Endothelial cell of umbilical vein (primary cell): Measurements from ENCODE around the gene ARID1B. TPM values are rescaled to one million over a fixed set of nuclear protein-coding genes. Genes with fewer than 3 reads are reported as not detected.
A peak's percentile ranks its signal among the peaks of the same experiment; 100 is the strongest.

Source experiments
- BruUV-seq: library from RNA; stranded (reverse); fragments of 400-500 nt; replicated peaks from 2 replicates; lab custom pipeline; 2021; lab: Mats Ljungman, UMichigan
- CTCF ChIA-PET: fragments of 300-600, 350-600 bp; sonication (Branson Sonifier 250); formaldehyde crosslinking; loops from one replicate; lab custom pipeline; 2021; ENCODE audit warnings: antibody characterized with exemption, inconsistent platforms; lab: Charles Lee
- POLR2A ChIA-PET: fragments of 300-600, 350-600 bp; sonication (Branson Sonifier 250); formaldehyde crosslinking; loops from one replicate; lab custom pipeline; 2021; ENCODE audit warnings: antibody characterized with exemption, inconsistent platforms; lab: Charles Lee
- DNase-seq: peaks from one replicate; pipeline ENCODE4 v3.0.0-alpha.2; 2011; ENCODE audit warnings: low read depth, low spot score
- FAIRE-seq: peaks from 2 replicates; lab custom pipeline; 2011; peaks lifted over from hg19 to GRCh38; lab: Jason Lieb, UNC
- H2AFZ ChIP-seq: 2 replicates; pipeline ENCODE4 v1.6.0; 2012; ENCODE audit warnings: low read depth, low read length, control low read depth, inconsistent platforms
- H3K27ac ChIP-seq: 2 replicates; pipeline ENCODE4 v1.5.1; 2011; ENCODE audit warnings: low read depth, mild to moderate bottlenecking, control low read depth, low read length, moderate library complexity; ENCODE audit not compliant: insufficient read depth
- H3K27me3 ChIP-seq, 2 experiments: 2 replicates each; pipeline versions ENCODE4 v1.6.0 to v1.6.1; 2011; ENCODE audit warnings: low read length in 2 of 2, mixed read lengths in 1 of 2; ENCODE audit not compliant: control insufficient read depth in 2 of 2, insufficient read depth in 2 of 2
- H3K36me3 ChIP-seq, 2 experiments: 2 replicates in 1 of 2; 3 replicates in 1 of 2; pipeline ENCODE4 v1.5.1; 2011; ENCODE audit warnings: low read length in 2 of 2, mild to moderate bottlenecking in 1 of 2, moderate library complexity in 1 of 2; ENCODE audit not compliant: control insufficient read depth in 2 of 2, insufficient read depth in 2 of 2; ENCODE audit errors: extremely low read depth in 1 of 2
- H3K4me1 ChIP-seq: 3 replicates; pipeline ENCODE4 v1.5.1; 2011; ENCODE audit warnings: mild to moderate bottlenecking, low read length; ENCODE audit not compliant: control insufficient read depth, insufficient read depth; ENCODE audit errors: extremely low read depth
- H3K4me2 ChIP-seq: 2 replicates; pipeline ENCODE4 v1.6.1; 2011; ENCODE audit warnings: low read length, control low read depth, mixed read lengths; ENCODE audit not compliant: insufficient read depth
- H3K4me3 ChIP-seq, 3 experiments: fragments of 200-600 bp in 1 of 3; sonication (generic), shearing (Covaris generic) in 1 of 3; replicated peaks in 1 of 3; 2 replicates each; pipeline ENCODE4 v1.5.1; 2011 to 2016; ENCODE audit warnings: control low read depth in 3 of 3, low read length in 3 of 3, mild to moderate bottlenecking in 2 of 3, inconsistent platforms in 1 of 3, low read depth in 1 of 3, moderate library complexity in 1 of 3; ENCODE audit not compliant: insufficient read depth in 1 of 3
- H3K79me2 ChIP-seq: 2 replicates; pipeline ENCODE4 v1.6.0; 2012; ENCODE audit warnings: low read length, inconsistent platforms; ENCODE audit not compliant: control insufficient read depth, insufficient read depth
- H3K9ac ChIP-seq: replicated peaks from 2 replicates; pipeline ENCODE3; 2011; ENCODE audit warnings: low read length, control low read depth; ENCODE audit not compliant: insufficient read depth; ENCODE audit errors: extremely low read depth
- H3K9me1 ChIP-seq: replicated peaks from 3 replicates; pipeline ENCODE4 v1.6.0; 2011; ENCODE audit warnings: mild to moderate bottlenecking, low read length; ENCODE audit not compliant: control insufficient read depth, insufficient read depth; ENCODE audit errors: extremely low read depth
- H3K9me3 ChIP-seq: replicated peaks from 2 replicates; pipeline ENCODE4 v1.5.1; 2012; ENCODE audit warnings: low read length, inconsistent platforms; ENCODE audit not compliant: control insufficient read depth, insufficient read depth
- H4K20me1 ChIP-seq: replicated peaks from 2 replicates; pipeline ENCODE3; 2011; ENCODE audit warnings: mild to moderate bottlenecking, low read length; ENCODE audit not compliant: control insufficient read depth, insufficient read depth; ENCODE audit errors: extremely low read depth
- EZH2 ChIP-seq: IDR thresholded peaks from 2 replicates; pipeline ENCODE4 v1.6.1; 2012; ENCODE audit warnings: borderline replicate concordance, low read depth, mild to moderate bottlenecking, moderate library complexity, low read length, inconsistent platforms; ENCODE audit not compliant: severe bottlenecking
- FOS ChIP-seq: IDR thresholded peaks from 2 replicates; pipeline ENCODE4 v1.6.1; 2011; ENCODE audit warnings: mild to moderate bottlenecking, low read length, moderate library complexity, borderline replicate concordance; ENCODE audit not compliant: insufficient read depth
- GATA2 ChIP-seq: IDR thresholded peaks from 2 replicates; pipeline ENCODE4 v1.7.0; 2011; ENCODE audit warnings: low read depth, mild to moderate bottlenecking, moderate library complexity, mixed read lengths, low read length; ENCODE audit not compliant: insufficient read length, insufficient read depth
- MAX ChIP-seq: IDR thresholded peaks from 2 replicates; pipeline ENCODE4 v1.6.1; 2011; ENCODE audit not compliant: insufficient read depth, insufficient read length
- MYC ChIP-seq: IDR thresholded peaks from one replicate; pipeline ENCODE4 v1.6.1; 2011; ENCODE audit warnings: mild to moderate bottlenecking, low read depth, low read length
- POLR2A ChIP-seq: IDR thresholded peaks from 2 replicates; pipeline ENCODE4 v1.6.1; 2012; ENCODE audit warnings: low read depth, mild to moderate bottlenecking, control low read depth, low read length
- POLR2AphosphoS5 ChIP-seq: IDR thresholded peaks from 2 replicates; pipeline ENCODE4 v1.6.1; 2012; ENCODE audit warnings: low read depth, mild to moderate bottlenecking, control low read depth, low read length, moderate library complexity; ENCODE audit not compliant: insufficient read depth
- dilution Hi-C: fragments of 300-500 bp; cut with MboI; formaldehyde crosslinking; loops from one replicate; pipeline ENCODE4 v1.15.0; 2019; ENCODE audit warnings: low sequenced_read_pairs; ENCODE audit not compliant: extremely low pct_ligation_motif_present
- intact Hi-C: fragments of 100-400 bp; cut with micrococcal nuclease; formaldehyde crosslinking; loops from one replicate; pipeline ENCODE4 v1.10.0; 2022
- polyA plus RNA-seq, 4 experiments: library from polyadenylated mRNA; depleted of rRNA in 3 of 4; stranded (reverse) in 3 of 4; unstranded in 1 of 4; fragments of >200 nt; gene quantifications; 2 replicates each; pipeline versions ENCODE4 v1.2.1 to v1.2.3, GENCODE V29; 2011 to 2012; ENCODE audit warnings: missing spikeins in 1 of 4
- total RNA-seq: library from RNA; stranded (reverse); gene quantifications from 2 replicates; pipeline ENCODE4 v1.2.3, GENCODE V29; 2021
- TF ChIP-seq, protein P1 (sequence below), 2 donors: IDR thresholded peaks; 1 replicate in 1 of 2; 2 replicates in 1 of 2; pipeline ENCODE4 v1.5.1; 2011; ENCODE audit warnings: low read length in 2 of 2, mild to moderate bottlenecking in 2 of 2, moderate library complexity in 2 of 2, control low read depth in 1 of 2, inconsistent platforms in 1 of 2, low read depth in 1 of 2; ENCODE audit not compliant: insufficient read depth in 1 of 2; ENCODE audit errors: extremely low read depth in 1 of 2

Gene ARID1B
- total and polyA plus RNA-seq, 2 donors (not counting 3 experiments of a cell fraction or from before 2014, with no cell fraction given), result 21.8 to 89.5 TPM

DNA sequence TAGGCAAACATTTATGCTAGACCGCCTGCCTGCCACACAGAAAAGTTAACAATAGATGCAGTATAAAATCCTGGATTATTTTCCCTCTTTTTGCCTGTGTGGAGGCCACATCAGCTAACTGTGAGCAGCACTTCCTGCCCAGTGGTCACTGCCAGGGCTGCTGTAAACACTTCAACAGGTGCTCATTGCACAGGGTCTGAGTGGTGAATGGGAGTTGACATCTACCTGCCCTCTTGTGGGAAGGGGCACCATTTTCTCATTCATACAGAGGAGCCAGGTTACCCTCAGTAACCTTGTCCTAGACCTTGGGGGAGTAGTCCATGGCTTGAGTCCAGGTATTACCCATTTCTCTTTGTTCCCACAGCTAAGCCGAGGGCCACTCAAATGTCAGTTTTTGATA, 310.8 kb downstream of the ARID1B start:
- peak overlapping the region; percentile 33 for H3K9ac ChIP-seq
- no peaks in the 10 kb centered on the region for H3K9me1 ChIP-seq
- dilution Hi-C loops (no loop called here), intact Hi-C loops (loop anchor here (2.0 kb wide), 1 partner anchor 55 kb away; no protein-coding TSS in a partner anchor)
- DNase-seq (peak; percentile 80), FAIRE-seq (peak; percentile 40)
- TF ChIP-seq EZH2 (no peak), FOS (no peak), MAX (no peak), GATA2 (no peak), POLR2AphosphoS5 (no peak), MYC (no peak), POLR2A (no peak)
- TF ChIP-seq, protein P1, sequence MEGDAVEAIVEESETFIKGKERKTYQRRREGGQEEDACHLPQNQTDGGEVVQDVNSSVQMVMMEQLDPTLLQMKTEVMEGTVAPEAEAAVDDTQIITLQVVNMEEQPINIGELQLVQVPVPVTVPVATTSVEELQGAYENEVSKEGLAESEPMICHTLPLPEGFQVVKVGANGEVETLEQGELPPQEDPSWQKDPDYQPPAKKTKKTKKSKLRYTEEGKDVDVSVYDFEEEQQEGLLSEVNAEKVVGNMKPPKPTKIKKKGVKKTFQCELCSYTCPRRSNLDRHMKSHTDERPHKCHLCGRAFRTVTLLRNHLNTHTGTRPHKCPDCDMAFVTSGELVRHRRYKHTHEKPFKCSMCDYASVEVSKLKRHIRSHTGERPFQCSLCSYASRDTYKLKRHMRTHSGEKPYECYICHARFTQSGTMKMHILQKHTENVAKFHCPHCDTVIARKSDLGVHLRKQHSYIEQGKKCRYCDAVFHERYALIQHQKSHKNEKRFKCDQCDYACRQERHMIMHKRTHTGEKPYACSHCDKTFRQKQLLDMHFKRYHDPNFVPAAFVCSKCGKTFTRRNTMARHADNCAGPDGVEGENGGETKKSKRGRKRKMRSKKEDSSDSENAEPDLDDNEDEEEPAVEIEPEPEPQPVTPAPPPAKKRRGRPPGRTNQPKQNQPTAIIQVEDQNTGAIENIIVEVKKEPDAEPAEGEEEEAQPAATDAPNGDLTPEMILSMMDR (IDR thresholded peaks at IDR 0.05; ENCODE audit: extremely low read depth in 1 of 2, insufficient read depth in 1 of 2, low read depth in 1 of 2, low read length in 2 of 2), result no peak
- ChIA-PET POLR2A (no interaction called here), CTCF (interaction anchor here (1.2 to 2.0 kb wide), 5 partner anchors 9 to 64 kb away, joined by 3 to 6 read pairs (median 3); no protein-coding TSS in a partner anchor)
- H3K4me1 ChIP-seq, result peaks cover 47% of the 10 kb centered on the region
- H2AFZ ChIP-seq, result no peak overlapping the region
- H3K4me2 ChIP-seq, result peak overlapping the region; percentile 26
- H3K27ac ChIP-seq, result peak overlapping the region; percentile 80
- no peaks in the 10 kb centered on the region for H4K20me1 ChIP-seq
- no peaks in the 10 kb centered on the region for H3K27me3 ChIP-seq
- H3K36me3 ChIP-seq, result peaks cover 0 to 4% of the 10 kb centered on the region in 2 experiments
- peaks cover 2% of the 10 kb centered on the region for H3K79me2 ChIP-seq
- H3K9me3 ChIP-seq, result no peaks in the 10 kb centered on the region
- BruUV-seq, result no TSS peak
- H3K4me3 ChIP-seq, result no peak overlapping the region
